DND-41 (cell line): ENCODE data around the gene S100A7A.

ENCODE experiments used
- EZH2 ChIP-seq: IDR thresholded peaks from 3 replicates; pipeline ENCODE4 v1.6.1; 2012; ENCODE audit warnings: borderline replicate concordance, low read depth, mild to moderate bottlenecking, moderate library complexity, low read length, inconsistent platforms; ENCODE audit not compliant: severe bottlenecking
- TF ChIP-seq, protein P1 (sequence below): IDR thresholded peaks from 2 replicates; pipeline ENCODE4 v1.5.1; 2012; ENCODE audit warnings: borderline replicate concordance, low read length, moderate library complexity, mild to moderate bottlenecking; ENCODE audit not compliant: poor library complexity, severe bottlenecking; ENCODE audit errors: extremely low read depth

DNA sequence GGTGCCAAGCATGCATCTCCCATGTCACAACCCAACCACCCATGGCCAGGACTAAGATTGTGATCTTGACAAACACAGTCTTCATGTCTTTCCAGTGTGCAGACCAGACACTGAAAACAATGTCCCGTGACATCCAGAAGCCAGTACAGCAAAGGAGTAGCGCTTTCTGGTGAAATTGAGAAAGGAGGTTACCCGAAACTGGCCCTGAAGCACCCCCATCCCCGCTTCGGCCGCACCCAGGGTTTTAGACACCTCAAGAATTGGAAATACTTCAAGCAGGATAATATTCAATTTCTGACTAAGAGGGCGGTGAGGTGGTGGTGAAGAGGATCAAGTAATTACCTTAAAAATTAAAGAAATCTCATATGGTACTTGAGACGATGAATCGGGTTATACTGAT is 14.9 kb upstream of the S100A7A start:
- TF ChIP-seq, protein P1, sequence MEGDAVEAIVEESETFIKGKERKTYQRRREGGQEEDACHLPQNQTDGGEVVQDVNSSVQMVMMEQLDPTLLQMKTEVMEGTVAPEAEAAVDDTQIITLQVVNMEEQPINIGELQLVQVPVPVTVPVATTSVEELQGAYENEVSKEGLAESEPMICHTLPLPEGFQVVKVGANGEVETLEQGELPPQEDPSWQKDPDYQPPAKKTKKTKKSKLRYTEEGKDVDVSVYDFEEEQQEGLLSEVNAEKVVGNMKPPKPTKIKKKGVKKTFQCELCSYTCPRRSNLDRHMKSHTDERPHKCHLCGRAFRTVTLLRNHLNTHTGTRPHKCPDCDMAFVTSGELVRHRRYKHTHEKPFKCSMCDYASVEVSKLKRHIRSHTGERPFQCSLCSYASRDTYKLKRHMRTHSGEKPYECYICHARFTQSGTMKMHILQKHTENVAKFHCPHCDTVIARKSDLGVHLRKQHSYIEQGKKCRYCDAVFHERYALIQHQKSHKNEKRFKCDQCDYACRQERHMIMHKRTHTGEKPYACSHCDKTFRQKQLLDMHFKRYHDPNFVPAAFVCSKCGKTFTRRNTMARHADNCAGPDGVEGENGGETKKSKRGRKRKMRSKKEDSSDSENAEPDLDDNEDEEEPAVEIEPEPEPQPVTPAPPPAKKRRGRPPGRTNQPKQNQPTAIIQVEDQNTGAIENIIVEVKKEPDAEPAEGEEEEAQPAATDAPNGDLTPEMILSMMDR: no peak
- no peak for TF ChIP-seq EZH2
